ENCODE data around the gene DCLK2. TPM values are rescaled to one million over a fixed set of nuclear protein-coding genes. Genes with fewer than 3 reads are reported as not detected.
A peak's percentile ranks its signal among the peaks of the same experiment; 100 is the strongest.

DCLK2 gene
- total and polyA plus RNA-seq, 2 of the 8 experiments (the other 6 are each of a cell fraction or from before 2014, with no cell fraction given), result 0.32 to 0.37 TPM

DNA sequence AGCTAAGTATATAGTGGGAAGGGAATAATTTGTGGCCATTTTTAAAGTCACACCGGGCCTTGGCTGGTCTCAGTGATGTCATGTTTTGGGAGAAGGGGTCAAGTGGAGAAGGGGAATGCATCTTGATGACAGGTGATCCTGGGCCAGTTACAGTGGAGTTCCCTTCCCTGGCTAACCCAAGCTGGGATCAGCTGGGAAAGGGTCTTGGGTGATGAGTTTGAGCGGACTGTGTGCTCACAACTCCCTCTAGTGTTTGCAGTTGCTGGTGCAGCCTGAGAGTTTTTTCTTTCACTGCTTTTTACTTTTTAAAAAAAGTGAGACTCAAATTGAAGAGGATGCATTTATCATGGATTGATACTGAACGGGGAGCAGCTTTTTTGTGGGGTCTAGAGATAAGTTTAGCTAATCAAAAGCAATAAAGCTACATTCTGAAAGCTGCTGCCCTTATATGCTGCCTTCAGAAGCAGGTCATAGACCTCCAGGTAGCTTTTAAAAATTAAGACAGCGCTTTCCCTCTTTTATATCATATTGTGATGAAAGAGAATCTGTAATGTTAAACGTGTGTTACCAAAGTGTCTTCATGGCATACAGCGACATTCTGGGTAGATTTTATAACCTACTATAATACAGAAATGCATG lies 164.7 kb downstream of the DCLK2 start:
- no peak overlapping the region for H3K27ac ChIP-seq (ENCODE audit: low read depth, low read length)
- H3K14ac ChIP-seq (ENCODE audit: insufficient read length), result no peak overlapping the region
- no peak overlapping the region for H2BK12ac ChIP-seq (ENCODE audit: low read depth, low read length)
- no peak overlapping the region for H3K4me2 ChIP-seq (ENCODE audit: insufficient read depth in 1 of 2, low read depth in 2 of 2, low read length in 2 of 2)
- no peak overlapping the region for H3K56ac ChIP-seq (replicated peaks; ENCODE audit: insufficient read length, low read depth, low read length)
- no peaks in the 10 kb centered on the region for H3K9me3 ChIP-seq (ENCODE audit: insufficient read depth in 2 of 2, low read depth in 1 of 2, low read length in 1 of 2)
- H3K27me3 ChIP-seq (replicated peaks in 1 of 4; ENCODE audit: control insufficient read depth in 3 of 4, extremely low read depth in 1 of 4, insufficient read depth in 3 of 4, low read length in 3 of 4), result no peaks in the 10 kb centered on the region
- no peak overlapping the region for H4K91ac ChIP-seq (replicated peaks; ENCODE audit: insufficient read length, low read length)
- H2BK15ac ChIP-seq (ENCODE audit: low read length), result no peak overlapping the region
- H3K9ac ChIP-seq (replicated peaks in 1 of 4; ENCODE audit: extremely low read depth in 1 of 4, low read depth in 3 of 4, low read length in 3 of 4), result no peak overlapping the region
- DNase-seq (ENCODE audit: low read depth in 1 of 2, low spot score in 2 of 2) (no peak), FAIRE-seq (peak; percentile 97)
- no peak overlapping the region for H2BK5ac ChIP-seq (ENCODE audit: low read depth, low read length)
- no peaks in the 10 kb centered on the region for H4K20me1 ChIP-seq (replicated peaks in 1 of 2; ENCODE audit: control insufficient read depth in 1 of 2, insufficient read depth in 2 of 2, low read length in 2 of 2)
- CTCF ChIA-PET (ENCODE audit: partially characterized antibody), result interaction anchor here (0.5 to 4.8 kb wide), 65 partner anchors 9 to 625 kb away, joined by 3 to 53 read pairs (median 4); no protein-coding TSS in a partner anchor
- H3K23ac ChIP-seq (ENCODE audit: insufficient read length), result no peak overlapping the region
- no peak overlapping the region for H2BK120ac ChIP-seq (replicated peaks; ENCODE audit: low read depth, low read length)
- no peak overlapping the region for H3K18ac ChIP-seq (ENCODE audit: extremely low read depth, low read length)
- no peak overlapping the region for H2AK5ac ChIP-seq (ENCODE audit: low read depth, low read length)
- H2AFZ ChIP-seq (ENCODE audit: low read length), result no peak overlapping the region
- no peak overlapping the region for H2BK20ac ChIP-seq (ENCODE audit: low read length)
- no peaks in the 10 kb centered on the region for H3K79me1 ChIP-seq (ENCODE audit: low read depth, low read length)
- TF ChIP-seq JUN (IDR thresholded peaks at IDR 0.05; ENCODE audit: low read depth, low read length), result no peak
- TF ChIP-seq SIN3A (conservative IDR thresholded peaks at IDR 0.05 in 1 of 2, IDR thresholded peaks at IDR 0.05 in 1 of 2; ENCODE audit: low read depth in 1 of 2, low read length in 2 of 2), result peak in 1 of 2 experiments; percentile 28; a peak in 1 of 4 replicates
- TF ChIP-seq RAD21 (IDR thresholded peaks at IDR 0.05 in 1 of 2, conservative IDR thresholded peaks at IDR 0.05 in 1 of 2; ENCODE audit: low read depth in 2 of 2, low read length in 2 of 2), result peak; percentile 90
- TF ChIP-seq, protein P1, sequence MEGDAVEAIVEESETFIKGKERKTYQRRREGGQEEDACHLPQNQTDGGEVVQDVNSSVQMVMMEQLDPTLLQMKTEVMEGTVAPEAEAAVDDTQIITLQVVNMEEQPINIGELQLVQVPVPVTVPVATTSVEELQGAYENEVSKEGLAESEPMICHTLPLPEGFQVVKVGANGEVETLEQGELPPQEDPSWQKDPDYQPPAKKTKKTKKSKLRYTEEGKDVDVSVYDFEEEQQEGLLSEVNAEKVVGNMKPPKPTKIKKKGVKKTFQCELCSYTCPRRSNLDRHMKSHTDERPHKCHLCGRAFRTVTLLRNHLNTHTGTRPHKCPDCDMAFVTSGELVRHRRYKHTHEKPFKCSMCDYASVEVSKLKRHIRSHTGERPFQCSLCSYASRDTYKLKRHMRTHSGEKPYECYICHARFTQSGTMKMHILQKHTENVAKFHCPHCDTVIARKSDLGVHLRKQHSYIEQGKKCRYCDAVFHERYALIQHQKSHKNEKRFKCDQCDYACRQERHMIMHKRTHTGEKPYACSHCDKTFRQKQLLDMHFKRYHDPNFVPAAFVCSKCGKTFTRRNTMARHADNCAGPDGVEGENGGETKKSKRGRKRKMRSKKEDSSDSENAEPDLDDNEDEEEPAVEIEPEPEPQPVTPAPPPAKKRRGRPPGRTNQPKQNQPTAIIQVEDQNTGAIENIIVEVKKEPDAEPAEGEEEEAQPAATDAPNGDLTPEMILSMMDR (IDR thresholded peaks at IDR 0.05; ENCODE audit: control extremely low read depth in 1 of 3, insufficient read depth in 1 of 3, low read depth in 1 of 3, low read length in 3 of 3), result peak; percentile 73 to 91 (median 83)
- no peaks in the 10 kb centered on the region for H3K79me2 ChIP-seq (ENCODE audit: control insufficient read depth in 1 of 2, insufficient read depth in 2 of 2, low read length in 2 of 2)
- peaks cover 0 to 2% (median 0%) of the 10 kb centered on the region in 4 experiments; a peak in 1 of 7 replicates for H3K4me1 ChIP-seq (replicated peaks in 1 of 4; ENCODE audit: control insufficient read depth in 3 of 4, insufficient read depth in 4 of 4, low read length in 3 of 4)
- no peaks in the 10 kb centered on the region for H3K23me2 ChIP-seq (ENCODE audit: low read depth, low read length)
- H3K4me3 ChIP-seq (ENCODE audit: extremely low read depth in 1 of 4, insufficient read depth in 2 of 4, low read depth in 3 of 4, low read length in 4 of 4), result no peak overlapping the region
- H3K4ac ChIP-seq (replicated peaks; ENCODE audit: insufficient read length, low read depth, low read length), result no peak overlapping the region
- no peaks in the 10 kb centered on the region for H3K36me3 ChIP-seq (ENCODE audit: control insufficient read depth in 2 of 4, insufficient read depth in 4 of 4, low read length in 3 of 4)
- POLR2A ChIA-PET (ENCODE audit: partially characterized antibody), result no interaction called here
- WGBS, 2 experiments (ENCODE audit: extremely low coverage in 1 of 2, insufficient coverage in 1 of 2, insufficient read length in 1 of 2, insufficient replicate concordance in 2 of 2, low coverage in 1 of 2, low lambda C conversion rate in 2 of 2, missing lambda C conversion rate in 1 of 2), result 51% methylated on average over 6 of the region's 6 CpGs; no CpG with 5 or more reads in 1 of the 2 experiments
- H4K5ac ChIP-seq (ENCODE audit: insufficient read length, low read depth, low read length), result no peak overlapping the region
- no peak overlapping the region for H4K8ac ChIP-seq (ENCODE audit: extremely low read depth, insufficient read depth, low read length)
